ENCODE data around the gene PDK4. TPM values are rescaled to one million over a fixed set of nuclear protein-coding genes. Genes with fewer than 3 reads are reported as not detected.

The PDK4 gene
- total and polyA plus RNA-seq, 2 donors (not counting 1 experiment from before 2014, with no cell fraction given) = 0.20 to 2.8 TPM

DNA sequence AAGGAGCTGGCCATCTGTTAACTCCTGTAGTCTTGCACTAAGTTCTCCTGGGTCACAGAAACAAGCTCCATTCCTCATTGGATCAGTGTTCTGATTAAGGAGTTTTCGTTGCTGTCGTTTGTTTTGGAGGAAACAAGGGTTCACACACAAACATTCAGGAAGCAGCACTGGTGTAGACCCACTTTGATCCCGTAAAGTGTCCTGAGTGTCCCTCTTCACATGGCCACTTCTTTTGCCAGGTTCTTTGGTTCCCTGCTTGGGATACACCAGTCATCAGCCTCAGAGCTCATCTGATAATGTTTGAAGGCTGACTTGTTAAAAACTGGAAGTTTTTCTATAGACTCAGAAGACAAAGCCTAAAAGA, 10.9 kb downstream of the PDK4 start:
- no peak for DNase-seq (ENCODE audit: low read depth in 2 of 2)
- no peaks in the 10 kb centered on the region for H3K27me3 ChIP-seq (ENCODE audit: control insufficient read depth, insufficient read depth, low read length)
- no peak overlapping the region for H3K9ac ChIP-seq (ENCODE audit: insufficient read depth, low read length)
- H3K4me3 ChIP-seq (replicated peaks in 1 of 4; ENCODE audit: control extremely low read depth in 1 of 4, insufficient read depth in 1 of 4, low read depth in 3 of 4, low read length in 4 of 4) = no peak overlapping the region
- H3K79me2 ChIP-seq (ENCODE audit: control insufficient read depth, insufficient read depth, low read length) = no peaks in the 10 kb centered on the region
- no peak overlapping the region for H3K27ac ChIP-seq (ENCODE audit: insufficient read depth, low read length)
- no peaks in the 10 kb centered on the region for H3K4me1 ChIP-seq (ENCODE audit: control insufficient read depth, extremely low read depth, insufficient read depth, low read length)
- H3K9me3 ChIP-seq (ENCODE audit: control insufficient read depth, insufficient read depth, low read depth, low read length) = no peaks in the 10 kb centered on the region
- H3K4me2 ChIP-seq (ENCODE audit: extremely low read depth, insufficient read depth, low read length) = no peak overlapping the region
- TF ChIP-seq CTCF (conservative IDR thresholded peaks at IDR 0.05 in 1 of 2, IDR thresholded peaks at IDR 0.05 in 1 of 2; ENCODE audit: low read depth in 1 of 2, low read length in 2 of 2) (no peak), EZH2 (IDR thresholded peaks at IDR 0.05; ENCODE audit: low read length, missing control alignments) (no peak)
- H4K20me1 ChIP-seq (ENCODE audit: control insufficient read depth, extremely low read depth, insufficient read depth, low read length) = no peaks in the 10 kb centered on the region
- no peak overlapping the region for H2AFZ ChIP-seq (ENCODE audit: low read length)
- H3K36me3 ChIP-seq (ENCODE audit: control insufficient read depth, insufficient read depth, low read length) = no peaks in the 10 kb centered on the region

- Histone ChIP-seq H3K27ac (ENCODE audit: insufficient read depth, low read length) (no peak overlapping the region), H4K20me1 (ENCODE audit: control insufficient read depth, extremely low read depth, insufficient read depth, low read length) (no peaks in the 10 kb centered on the region), H3K4me2 (ENCODE audit: extremely low read depth, insufficient read depth, low read length) (no peak overlapping the region), H3K27me3 (ENCODE audit: control insufficient read depth, insufficient read depth, low read length) (no peaks in the 10 kb centered on the region), H3K9ac (ENCODE audit: insufficient read depth, low read length) (no peak overlapping the region), H3K79me2 (ENCODE audit: control insufficient read depth, insufficient read depth, low read length) (no peaks in the 10 kb centered on the region), H3K9me3 (ENCODE audit: control insufficient read depth, insufficient read depth, low read depth, low read length) (no peaks in the 10 kb centered on the region), H3K36me3 (ENCODE audit: control insufficient read depth, insufficient read depth, low read length) (no peaks in the 10 kb centered on the region), H3K4me3 (replicated peaks in 1 of 4; ENCODE audit: control extremely low read depth in 1 of 4, insufficient read depth in 1 of 4, low read depth in 3 of 4, low read length in 4 of 4) (no peak overlapping the region), H2AFZ (ENCODE audit: low read length) (no peak overlapping the region), H3K4me1 (ENCODE audit: control insufficient read depth, extremely low read depth, insufficient read depth, low read length) (no peaks in the 10 kb centered on the region)
- TF ChIP-seq CTCF (conservative IDR thresholded peaks at IDR 0.05 in 1 of 2, IDR thresholded peaks at IDR 0.05 in 1 of 2; ENCODE audit: low read depth in 1 of 2, low read length in 2 of 2) (no peak), EZH2 (IDR thresholded peaks at IDR 0.05; ENCODE audit: low read length, missing control alignments) (no peak)
- DNase-seq (ENCODE audit: low read depth in 2 of 2) = no peak
Observed at GRCh38 chr7:95584769-95585425, 11.4 kb downstream of the PDK4 start.

GRCh38 chr7:95583834-95584621, 12.3 kb downstream of the PDK4 start:
- no peak overlapping the region for H3K9ac ChIP-seq (ENCODE audit: insufficient read depth, low read length)
- H3K4me1 ChIP-seq (ENCODE audit: control insufficient read depth, extremely low read depth, insufficient read depth, low read length) = no peaks in the 10 kb centered on the region
- H3K4me2 ChIP-seq (ENCODE audit: extremely low read depth, insufficient read depth, low read length) = no peak overlapping the region
- H3K27me3 ChIP-seq (ENCODE audit: control insufficient read depth, insufficient read depth, low read length) = no peaks in the 10 kb centered on the region
- H3K79me2 ChIP-seq (ENCODE audit: control insufficient read depth, insufficient read depth, low read length) = no peaks in the 10 kb centered on the region
- H4K20me1 ChIP-seq (ENCODE audit: control insufficient read depth, extremely low read depth, insufficient read depth, low read length) = no peaks in the 10 kb centered on the region
- no peak overlapping the region for H3K4me3 ChIP-seq (replicated peaks in 1 of 4; ENCODE audit: control extremely low read depth in 1 of 4, insufficient read depth in 1 of 4, low read depth in 3 of 4, low read length in 4 of 4)
- H3K9me3 ChIP-seq (ENCODE audit: control insufficient read depth, insufficient read depth, low read depth, low read length) = no peaks in the 10 kb centered on the region
- H3K36me3 ChIP-seq (ENCODE audit: control insufficient read depth, insufficient read depth, low read length) = no peaks in the 10 kb centered on the region
- no peak for DNase-seq (ENCODE audit: low read depth in 2 of 2)
- H3K27ac ChIP-seq (ENCODE audit: insufficient read depth, low read length) = no peak overlapping the region
- no peak for TF ChIP-seq EZH2 (IDR thresholded peaks at IDR 0.05; ENCODE audit: low read length, missing control alignments)
- no peak overlapping the region for H2AFZ ChIP-seq (ENCODE audit: low read length)

Measured in fibroblast of lung (primary cell).